Uterus (tissue), 4 donors: ENCODE measurements around the gene STARD3NL. TPM values are rescaled to one million over a fixed set of nuclear protein-coding genes. Genes with fewer than 3 reads are reported as not detected.

ENCODE experiments used
- DNase-seq, 2 donors: peaks; one replicate each; pipeline ENCODE4 v3.0.0-alpha.2; 2019 to 2020
- H3K27ac ChIP-seq, 2 donors: fragments of 200-600 bp; sonication (generic); 1 replicate in 1 of 2; 2 replicates in 1 of 2; pipeline ENCODE4 v1.5.1; 2016 to 2018
- H3K27me3 ChIP-seq, 2 donors: fragments of 200-600 bp; sonication (generic); one replicate each; pipeline ENCODE4 v1.5.1; 2018 to 2019; ENCODE audit warnings: control low read depth in 1 of 2
- H3K36me3 ChIP-seq, 2 donors: fragments of 200-600 bp; sonication (generic); one replicate each; pipeline ENCODE4 v1.5.1; 2019; ENCODE audit warnings: control low read depth in 1 of 2
- H3K4me1 ChIP-seq, 2 donors: fragments of 200-600 bp; sonication (generic); one replicate each; pipeline ENCODE4 v1.5.1; 2018 to 2019; ENCODE audit warnings: control low read depth in 1 of 2
- H3K4me3 ChIP-seq, 2 donors: fragments of 200-600 bp; sonication (generic); 1 replicate in 1 of 2; 2 replicates in 1 of 2; pipeline ENCODE4 v1.5.1; 2018 to 2019; ENCODE audit warnings: mild to moderate bottlenecking in 1 of 2
- H3K9me3 ChIP-seq, 2 donors: fragments of 200-600 bp; sonication (generic); one replicate each; pipeline ENCODE4 v1.5.1; 2019; ENCODE audit warnings: control low read depth in 1 of 2
- POLR2A ChIP-seq, 2 donors: fragments of 450-650 bp; IDR thresholded peaks; one replicate each; pipeline ENCODE4 v1.6.1; 2016; ENCODE audit warnings: antibody characterized with exemption in 2 of 2, mild to moderate bottlenecking in 1 of 2, moderate library complexity in 1 of 2
- intact Hi-C: fragments of 100-400 bp; cut with DNase I; formaldehyde crosslinking; loops from one replicate; pipeline ENCODE4 v1.15.1; 2023; ENCODE audit warnings: low total_unique reads
- total RNA-seq, 4 donors: library from RNA; depleted of rRNA in 3 of 4; stranded (reverse); fragments of >200 nt in 3 of 4; gene quantifications; one replicate each; pipeline versions ENCODE4 v1.1.0 to v1.2.4, GENCODE V29; 2014 to 2023
- TF ChIP-seq, protein P1 (sequence below), 4 experiments: fragments of 200-600 bp in 2 of 4; fragments of 450-650 bp in 2 of 4; sonication (generic) in 2 of 4; IDR thresholded peaks; one replicate each; pipeline ENCODE4 v1.5.1; 2016 to 2019; ENCODE audit warnings: antibody characterized with exemption in 4 of 4, mild to moderate bottlenecking in 2 of 4, moderate library complexity in 1 of 4
- donor health status: DM: yes; HTN: yes; CAD: no.

STARD3NL gene
- total RNA-seq, 4 donors from 2014 or later = 36.9 to 95.6 (median 53.6) TPM

DNA sequence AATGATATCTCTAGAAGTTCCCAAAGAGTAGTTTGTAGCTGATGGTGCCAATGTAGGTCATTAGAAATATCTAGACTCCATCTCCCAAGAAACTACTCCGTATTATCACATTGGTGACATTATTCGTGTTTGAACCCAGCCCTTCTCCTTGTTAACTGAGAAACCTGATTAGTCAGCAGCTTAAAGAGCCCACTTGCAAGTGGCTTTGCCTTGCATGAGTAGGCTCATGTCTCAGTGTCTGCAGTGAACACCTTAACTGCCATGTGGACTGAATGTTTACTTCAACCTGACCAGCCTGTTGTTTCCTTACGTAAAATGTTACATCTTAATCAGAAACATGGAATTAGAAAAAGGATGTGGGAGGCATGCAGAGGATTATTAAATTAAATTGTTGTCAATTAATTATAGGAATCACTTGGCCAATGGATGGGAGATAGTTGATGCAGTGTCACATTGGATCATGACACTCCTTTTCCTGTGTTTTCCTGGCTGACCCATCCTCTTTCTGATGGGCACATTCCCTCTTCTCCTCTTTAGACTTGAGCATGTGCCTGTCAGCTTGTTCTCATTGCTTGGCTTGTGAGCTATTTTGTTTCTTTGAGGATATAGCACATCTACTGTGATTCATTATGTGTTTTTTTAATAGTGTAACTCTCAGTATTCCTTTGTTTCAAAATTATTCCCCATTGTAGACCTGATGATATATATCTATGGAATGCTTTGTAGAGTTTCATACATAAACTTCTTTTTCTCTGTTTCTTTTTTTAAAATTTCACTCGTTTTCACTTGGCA, 18.0 kb downstream of the STARD3NL start:
- Histone ChIP-seq H3K27me3 (no peaks in the 10 kb centered on the region), H3K4me1 (peaks cover 4 to 14% of the 10 kb centered on the region in 2 donors), H3K9me3 (peaks cover 0 to 5% of the 10 kb centered on the region in 2 donors), H3K36me3 (no peaks in the 10 kb centered on the region), H3K27ac (no peak overlapping the region), H3K4me3 (no peak overlapping the region)
- TF ChIP-seq, protein P1, sequence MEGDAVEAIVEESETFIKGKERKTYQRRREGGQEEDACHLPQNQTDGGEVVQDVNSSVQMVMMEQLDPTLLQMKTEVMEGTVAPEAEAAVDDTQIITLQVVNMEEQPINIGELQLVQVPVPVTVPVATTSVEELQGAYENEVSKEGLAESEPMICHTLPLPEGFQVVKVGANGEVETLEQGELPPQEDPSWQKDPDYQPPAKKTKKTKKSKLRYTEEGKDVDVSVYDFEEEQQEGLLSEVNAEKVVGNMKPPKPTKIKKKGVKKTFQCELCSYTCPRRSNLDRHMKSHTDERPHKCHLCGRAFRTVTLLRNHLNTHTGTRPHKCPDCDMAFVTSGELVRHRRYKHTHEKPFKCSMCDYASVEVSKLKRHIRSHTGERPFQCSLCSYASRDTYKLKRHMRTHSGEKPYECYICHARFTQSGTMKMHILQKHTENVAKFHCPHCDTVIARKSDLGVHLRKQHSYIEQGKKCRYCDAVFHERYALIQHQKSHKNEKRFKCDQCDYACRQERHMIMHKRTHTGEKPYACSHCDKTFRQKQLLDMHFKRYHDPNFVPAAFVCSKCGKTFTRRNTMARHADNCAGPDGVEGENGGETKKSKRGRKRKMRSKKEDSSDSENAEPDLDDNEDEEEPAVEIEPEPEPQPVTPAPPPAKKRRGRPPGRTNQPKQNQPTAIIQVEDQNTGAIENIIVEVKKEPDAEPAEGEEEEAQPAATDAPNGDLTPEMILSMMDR (IDR thresholded peaks at IDR 0.05) = no peak
- no peak for TF ChIP-seq POLR2A (IDR thresholded peaks at IDR 0.05)
- DNase-seq = no peak
- intact Hi-C loops = no loop called here

DNA sequence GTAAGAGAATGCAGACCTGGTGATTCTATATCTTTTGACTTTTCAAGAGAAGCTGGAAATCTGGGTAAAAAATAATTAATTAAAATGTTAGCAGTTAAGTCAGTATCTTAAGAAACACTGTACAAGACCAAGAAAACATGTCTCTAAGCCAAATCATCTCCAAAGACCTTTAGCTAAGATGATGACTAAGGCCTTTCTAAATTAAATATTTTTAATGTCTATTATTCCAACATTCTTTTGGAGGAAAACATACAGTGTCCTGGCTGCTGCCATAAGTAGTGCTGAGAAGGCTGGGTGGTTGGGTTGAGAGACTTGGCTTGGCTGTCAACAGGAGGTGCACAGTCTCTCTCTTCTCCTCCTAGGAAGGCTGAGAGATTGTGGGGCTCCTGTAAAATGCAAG, 20.3 kb downstream of the STARD3NL start:
- Histone ChIP-seq H3K9me3 (no peaks in the 10 kb centered on the region), H3K27ac (no peak overlapping the region), H3K4me3 (no peak overlapping the region), H3K4me1 (peaks cover 4 to 14% of the 10 kb centered on the region in 2 donors), H3K36me3 (no peaks in the 10 kb centered on the region), H3K27me3 (no peaks in the 10 kb centered on the region)
- DNase-seq = no peak
- TF ChIP-seq, protein P1 (IDR thresholded peaks at IDR 0.05) = no peak
- TF ChIP-seq POLR2A (IDR thresholded peaks at IDR 0.05) = no peak
- intact Hi-C loops = no loop called here

DNA sequence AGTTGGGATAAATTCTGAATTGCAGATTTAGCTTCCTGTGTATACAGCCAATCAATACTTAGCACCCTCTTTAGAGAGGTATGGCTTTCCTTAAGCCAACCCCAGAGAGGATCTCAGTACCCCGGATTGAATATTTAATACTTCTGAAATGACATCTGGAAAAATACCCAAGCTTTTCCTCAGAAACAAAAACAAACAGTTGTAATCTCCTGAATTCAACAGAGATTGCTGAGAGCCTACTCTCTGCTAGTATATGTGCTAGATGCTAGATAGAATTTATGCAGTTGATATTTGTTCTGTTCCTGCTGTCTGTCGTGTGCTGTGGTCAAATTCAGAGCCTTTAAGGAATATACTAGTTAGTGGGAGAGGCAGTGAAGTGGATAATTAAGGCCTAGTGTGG, 21.1 kb downstream of the STARD3NL start:
- TF ChIP-seq, protein P1 (IDR thresholded peaks at IDR 0.05) = no peak
- TF ChIP-seq POLR2A (IDR thresholded peaks at IDR 0.05) = no peak
- H3K27me3 ChIP-seq = no peaks in the 10 kb centered on the region

DNA sequence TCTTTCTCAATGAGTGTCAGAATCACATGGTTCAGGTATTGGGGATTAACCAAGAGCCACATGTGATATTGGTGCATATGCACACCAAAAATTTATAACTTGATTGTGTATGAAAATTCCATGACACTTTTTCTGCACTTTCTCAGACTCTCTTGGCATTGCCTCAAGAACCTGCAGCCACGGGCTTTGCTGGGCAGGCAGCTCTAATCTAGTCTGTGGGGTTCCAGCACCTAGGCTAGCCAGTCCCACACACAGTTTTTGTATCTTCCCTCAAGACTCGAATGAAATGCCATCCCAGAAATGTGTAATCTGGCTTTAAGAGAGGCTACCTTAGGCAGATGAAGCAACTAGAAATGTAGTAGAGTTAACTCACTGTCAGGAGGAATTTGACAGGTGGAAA, 21.7 kb downstream of the STARD3NL start:
- Histone ChIP-seq H3K27ac (no peak overlapping the region), H3K9me3 (no peaks in the 10 kb centered on the region), H3K36me3 (no peaks in the 10 kb centered on the region), H3K4me1 (peaks cover 4 to 14% of the 10 kb centered on the region in 2 donors), H3K27me3 (no peaks in the 10 kb centered on the region), H3K4me3 (no peak overlapping the region)
- intact Hi-C loops = no loop called here
- TF ChIP-seq, protein P1 (IDR thresholded peaks at IDR 0.05) = no peak
- no peak for TF ChIP-seq POLR2A (IDR thresholded peaks at IDR 0.05)
- no peak for DNase-seq

More for the DNA sequence above, 21.1 kb downstream of the STARD3NL start:
- no peak overlapping the region for H3K27ac ChIP-seq
- intact Hi-C loops = no loop called here
- no peak for DNase-seq
- H3K4me3 ChIP-seq = no peak overlapping the region
- H3K36me3 ChIP-seq = no peaks in the 10 kb centered on the region
- H3K4me1 ChIP-seq = peaks cover 4 to 14% of the 10 kb centered on the region in 2 donors
- no peaks in the 10 kb centered on the region for H3K9me3 ChIP-seq

DNA sequence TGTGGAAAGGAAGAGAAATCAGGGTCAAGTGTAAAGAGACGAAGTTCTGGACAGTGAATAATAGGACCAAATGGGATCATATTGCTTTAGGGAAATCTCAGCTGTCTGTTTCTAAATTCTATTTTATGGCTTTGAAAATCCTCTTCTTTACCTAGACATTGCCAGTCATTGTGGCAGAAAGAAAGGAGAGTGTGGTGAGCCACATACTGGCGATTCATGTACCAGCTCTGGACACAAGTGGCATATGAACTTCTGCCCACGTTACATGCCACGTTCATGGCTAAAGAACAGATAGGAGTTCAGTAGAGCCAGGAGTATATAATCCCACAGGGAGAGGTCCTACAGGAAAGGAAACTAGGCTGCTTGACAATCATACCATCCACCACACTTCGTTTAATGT, 28.0 kb downstream of the STARD3NL start:
- Histone ChIP-seq H3K36me3 (no peaks in the 10 kb centered on the region), H3K9me3 (no peaks in the 10 kb centered on the region), H3K4me3 (no peak overlapping the region), H3K4me1 (no peaks in the 10 kb centered on the region), H3K27ac (no peak overlapping the region), H3K27me3 (no peaks in the 10 kb centered on the region)
- TF ChIP-seq POLR2A (IDR thresholded peaks at IDR 0.05) = no peak
- TF ChIP-seq, protein P1 (IDR thresholded peaks at IDR 0.05) = no peak
- no peak for DNase-seq
- intact Hi-C loops = no loop called here
